T-cell (primary cell): ENCODE data around the gene PRKCI. TPM values are rescaled to one million over a fixed set of nuclear protein-coding genes. Genes with fewer than 3 reads are reported as not detected.

Experiments
- ATAC-seq, 4 experiments: fragments of 200-7000 bp in 3 of 4; fragments of 150-1000 bp in 1 of 4; cut with Tn5 transposase; replicated peaks in 1 of 4; 1 replicate in 3 of 4; 2 replicates in 1 of 4; pipeline ENCODE4 v1.10.0; 2021; ENCODE audit warnings: moderate library complexity in 3 of 4, mild to moderate bottlenecking in 2 of 4, moderate number of reproducible peaks in 1 of 4
- CTCF ChIA-PET, 2 donors: fragments of 300-600 bp; sonication (Branson Sonifier 250); formaldehyde crosslinking; loops; one replicate each; lab custom pipeline; 2022; ENCODE audit warnings: antibody characterized with exemption in 2 of 2; lab: Charles Lee
- POLR2A ChIA-PET, 2 donors: fragments of 300-600 bp; sonication (Branson Sonifier 250); formaldehyde crosslinking; loops; one replicate each; lab custom pipeline; 2022; ENCODE audit warnings: antibody characterized with exemption in 2 of 2; lab: Charles Lee
- DNase-seq, 35 experiments: peaks; one replicate each; pipeline versions ENCODE4 v3.0.0 to v3.0.0-alpha.2; 2013 to 2023
- H3K27ac ChIP-seq: one replicate; pipeline ENCODE4 v1.5.1; 2013; ENCODE audit warnings: low read length
- H3K27me3 ChIP-seq, 2 experiments: replicated peaks in 1 of 2; 1 replicate in 1 of 2; 2 replicates in 1 of 2; pipeline versions ENCODE4 v1.6.1 to v1.7.0; 2013; ENCODE audit warnings: low read length in 1 of 2, mixed read lengths in 1 of 2; ENCODE audit not compliant: control insufficient read depth in 2 of 2, insufficient read depth in 2 of 2; ENCODE audit errors: extremely low read depth in 1 of 2
- H3K36me3 ChIP-seq, 2 donors: 1 replicate in 1 of 2; 2 replicates in 1 of 2; pipeline versions ENCODE4 v1.6.1 to v1.7.0; 2013; ENCODE audit warnings: low read length in 1 of 2; ENCODE audit not compliant: control insufficient read depth in 2 of 2, insufficient read depth in 1 of 2; ENCODE audit errors: extremely low read depth in 1 of 2
- H3K4me1 ChIP-seq, 2 experiments: 1 replicate in 1 of 2; 2 replicates in 1 of 2; pipeline versions ENCODE4 v1.6.1 to v1.7.0; 2013; ENCODE audit warnings: low read length in 2 of 2, mixed read lengths in 1 of 2; ENCODE audit not compliant: insufficient read depth in 2 of 2, control insufficient read depth in 1 of 2; ENCODE audit errors: extremely low read depth in 1 of 2
- H3K4me3 ChIP-seq, 2 donors: 1 replicate in 1 of 2; 2 replicates in 1 of 2; pipeline versions ENCODE4 v1.5.1 to v1.7.0; 2013; ENCODE audit warnings: mild to moderate bottlenecking in 2 of 2, low read length in 1 of 2, moderate library complexity in 1 of 2; ENCODE audit not compliant: control insufficient read depth in 1 of 2; ENCODE audit errors: extremely low read depth in 1 of 2
- H3K9me3 ChIP-seq: 2 replicates; pipeline ENCODE4 v1.7.0; 2013
- H3K27ac Mint-ChIP-seq, 2 donors: one replicate each; pipeline ENCODE4 v1.8.0; 2020 to 2021; ENCODE audit warnings: mild to moderate bottlenecking in 2 of 2, mixed read lengths in 2 of 2
- H3K27me3 Mint-ChIP-seq, 2 donors: one replicate each; pipeline ENCODE4 v1.8.0; 2021 to 2022; ENCODE audit warnings: mixed read lengths in 2 of 2
- H3K36me3 Mint-ChIP-seq: one replicate; pipeline ENCODE4 v1.8.0; 2021; ENCODE audit warnings: mixed read lengths
- H3K4me1 Mint-ChIP-seq, 3 donors: one replicate each; pipeline ENCODE4 v1.8.0; 2020 to 2022; ENCODE audit warnings: mixed read lengths in 3 of 3, mild to moderate bottlenecking in 1 of 3
- H3K4me3 Mint-ChIP-seq, 3 donors: one replicate each; pipeline ENCODE4 v1.8.0; 2020 to 2022; ENCODE audit warnings: mild to moderate bottlenecking in 3 of 3, mixed read lengths in 3 of 3, moderate library complexity in 3 of 3
- H3K9me3 Mint-ChIP-seq, 3 donors: one replicate each; pipeline ENCODE4 v1.8.0; 2020 to 2022; ENCODE audit warnings: mixed read lengths in 3 of 3
- WGBS: methylation state at CpG from one replicate; pipeline ENCODE4 v1.1.5; 2013; ENCODE audit warnings: missing lambda C conversion rate; ENCODE audit not compliant: insufficient coverage; 5-methylcytosine and 5-hydroxymethylcytosine counted together
- total RNA-seq, 35 experiments: library from RNA in 6 of 35; stranded (reverse) in 6 of 35; fragments of 120-200 nt in 1 of 35; gene quantifications; one replicate each; pipeline versions ENCODE4 v1.2.1 to v1.2.4 and lab custom pipeline; 2013 to 2026

PRKCI gene
- total RNA-seq, 5 donors from 2014 or later (not counting 1 experiment from before 2014, with no cell fraction given), result 17.1 to 26.3 (median 23.9) TPM

- H3K36me3 Mint-ChIP-seq, result peaks cover 49% of the 10 kb centered on the region
- peaks cover 0 to 6% of the 10 kb centered on the region in 2 experiments for H3K4me1 ChIP-seq
- ATAC-seq (peak in 2 of 4 experiments; percentile 35 to 64), DNase-seq (peak in 1 of 35 experiments; percentile 28)
- H3K4me1 Mint-ChIP-seq, result peaks cover 22 to 24% (median 23%) of the 10 kb centered on the region in 3 donors
- H3K4me3 ChIP-seq, result peak overlapping the region in 1 of 2 donors; percentile 44
- CTCF ChIA-PET, result no interaction called here
- H3K27ac Mint-ChIP-seq, result peak overlapping the region; percentile 84
- peak overlapping the region; percentile 70 to 81 (median 71) for H3K4me3 Mint-ChIP-seq
- H3K36me3 ChIP-seq, result peaks cover 0 to 15% of the 10 kb centered on the region in 2 donors
- H3K27ac ChIP-seq, result peak overlapping the region; percentile 61
- POLR2A ChIA-PET, result interaction anchor here (0.6 to 0.7 kb wide), 3 partner anchors 21 to 511 kb away, joined by 3 to 5 read pairs (median 4); partner anchors contain the start of gene SKIL (in 1 of the 2)
- H3K9me3 Mint-ChIP-seq, result no peaks in the 10 kb centered on the region
- WGBS, result 90% methylated on average over 2 of the region's 5 CpGs
- no peaks in the 10 kb centered on the region for H3K9me3 ChIP-seq
- no peaks in the 10 kb centered on the region for H3K27me3 Mint-ChIP-seq
- H3K27me3 ChIP-seq, result no peaks in the 10 kb centered on the region
These were observed 55.8 kb downstream of the PRKCI start for GRCh38 chr3:170277833-170278580.

- H3K27ac Mint-ChIP-seq, result peak overlapping the region in 1 of 2 donors; percentile 84
- Histone ChIP-seq H3K27ac (no peak overlapping the region), H3K9me3 (no peaks in the 10 kb centered on the region), H3K36me3 (peaks cover 0 to 11% of the 10 kb centered on the region in 2 donors), H3K4me1 (peaks cover 0 to 6% of the 10 kb centered on the region in 2 experiments), H3K27me3 (no peaks in the 10 kb centered on the region), H3K4me3 (no peak overlapping the region)
- ATAC-seq (no peak), DNase-seq (no peak)
- H3K27me3 Mint-ChIP-seq, result no peaks in the 10 kb centered on the region
- CTCF ChIA-PET, result no interaction called here
- peaks cover 49% of the 10 kb centered on the region for H3K36me3 Mint-ChIP-seq
- POLR2A ChIA-PET, result interaction anchor here in 1 of 2 donors (0.6 to 0.7 kb wide), 2 partner anchors 20 to 511 kb away, joined by 4 to 5 read pairs; no protein-coding TSS in a partner anchor
- no CpG with 5 or more reads among the region's 1 CpG for WGBS
- H3K9me3 Mint-ChIP-seq, result no peaks in the 10 kb centered on the region
- peaks cover 22 to 24% (median 23%) of the 10 kb centered on the region in 3 donors for H3K4me1 Mint-ChIP-seq
- peak overlapping the region in 2 of 3 donors; percentile 70 to 81 for H3K4me3 Mint-ChIP-seq
These were observed 56.4 kb downstream of the PRKCI start for GRCh38 chr3:170278627-170279026.

GRCh38 chr3:170290194-170290593, 68.0 kb downstream of the PRKCI start:
- POLR2A ChIA-PET, result no interaction called here
- no peaks in the 10 kb centered on the region for H3K27me3 ChIP-seq
- H3K4me1 Mint-ChIP-seq, result no peaks in the 10 kb centered on the region
- no peak for DNase-seq
- no peaks in the 10 kb centered on the region for H3K9me3 Mint-ChIP-seq
- peaks cover 0 to 16% of the 10 kb centered on the region in 2 donors for H3K36me3 ChIP-seq
- no peak overlapping the region for H3K4me3 ChIP-seq
- ATAC-seq, result no peak
- no peaks in the 10 kb centered on the region for H3K4me1 ChIP-seq
- H3K9me3 ChIP-seq, result no peaks in the 10 kb centered on the region
- WGBS, result no CpG with 5 or more reads among the region's 2 CpGs
- H3K36me3 Mint-ChIP-seq, result peaks cover 15% of the 10 kb centered on the region
- H3K27me3 Mint-ChIP-seq, result no peaks in the 10 kb centered on the region
- CTCF ChIA-PET, result interaction anchor here in 1 of 2 donors (1.1 kb wide), 1 partner anchor 66 kb away, joined by 4 read pairs; no protein-coding TSS in a partner anchor
- no peak overlapping the region for H3K27ac ChIP-seq
- no peak overlapping the region for H3K4me3 Mint-ChIP-seq
- no peak overlapping the region for H3K27ac Mint-ChIP-seq

DNA sequence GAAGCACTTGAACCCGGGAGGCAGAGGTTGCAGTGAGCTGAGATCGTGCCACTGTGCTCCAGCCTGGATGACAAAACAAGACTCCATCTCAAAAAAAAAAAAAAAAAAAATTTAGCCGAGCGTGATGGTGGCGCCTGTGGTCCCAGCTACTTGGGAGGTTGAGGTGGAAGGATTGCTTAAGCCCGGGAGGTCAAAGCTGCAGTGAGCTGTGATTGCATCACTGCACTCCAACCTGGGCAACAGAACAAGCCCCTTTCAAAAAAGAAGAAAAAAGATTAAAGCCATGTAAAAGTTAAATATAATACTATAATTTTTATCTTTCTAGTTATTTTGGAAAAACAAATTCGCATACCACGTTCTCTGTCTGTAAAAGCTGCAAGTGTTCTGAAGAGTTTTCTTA, 73.4 kb downstream of the PRKCI start:
- Mint-ChIP-seq H3K4me3 (no peak overlapping the region), H3K4me1 (no peaks in the 10 kb centered on the region), H3K9me3 (no peaks in the 10 kb centered on the region), H3K27ac (no peak overlapping the region), H3K36me3 (peaks cover 21% of the 10 kb centered on the region), H3K27me3 (no peaks in the 10 kb centered on the region)
- Histone ChIP-seq H3K4me1 (no peaks in the 10 kb centered on the region), H3K27ac (no peak overlapping the region), H3K9me3 (no peaks in the 10 kb centered on the region), H3K36me3 (peaks cover 0 to 21% of the 10 kb centered on the region in 2 donors), H3K4me3 (no peak overlapping the region), H3K27me3 (no peaks in the 10 kb centered on the region)
- CTCF ChIA-PET, result interaction anchor here in 1 of 2 donors (0.7 kb wide), 1 partner anchor 80 kb away, joined by 5 read pairs; no protein-coding TSS in a partner anchor
- ATAC-seq (no peak), DNase-seq (no peak)
- no CpG with 5 or more reads among the region's 8 CpGs for whole genome bisulfite sequencing
- POLR2A ChIA-PET, result interaction anchor here in 1 of 2 donors (0.6 kb wide), 1 partner anchor 16 kb away, joined by 3 read pairs; no protein-coding TSS in a partner anchor

- Mint-ChIP-seq H3K4me3 (no peak overlapping the region), H3K36me3 (peaks cover 21% of the 10 kb centered on the region), H3K27ac (no peak overlapping the region), H3K27me3 (no peaks in the 10 kb centered on the region), H3K9me3 (no peaks in the 10 kb centered on the region), H3K4me1 (no peaks in the 10 kb centered on the region)
- DNase-seq (no peak), ATAC-seq (no peak)
- Histone ChIP-seq H3K27me3 (no peaks in the 10 kb centered on the region), H3K27ac (no peak overlapping the region), H3K4me1 (no peaks in the 10 kb centered on the region), H3K9me3 (no peaks in the 10 kb centered on the region), H3K4me3 (no peak overlapping the region), H3K36me3 (peaks cover 0 to 20% of the 10 kb centered on the region in 2 donors)
- ChIA-PET CTCF (no interaction called here), POLR2A (no interaction called here)
These were observed 74.5 kb downstream of the PRKCI start for GRCh38 chr3:170296703-170297102.

- DNase-seq (no peak), ATAC-seq (no peak)
- no peaks in the 10 kb centered on the region for H3K4me1 ChIP-seq
- no peak overlapping the region for H3K4me3 Mint-ChIP-seq
- no peaks in the 10 kb centered on the region for H3K27me3 Mint-ChIP-seq
- H3K9me3 Mint-ChIP-seq, result no peaks in the 10 kb centered on the region
- ChIA-PET POLR2A (interaction anchor here in 1 of 2 donors (0.6 kb wide), 1 partner anchor 54 kb away, joined by 3 read pairs; no protein-coding TSS in a partner anchor), CTCF (interaction anchor here in 1 of 2 donors (0.7 kb wide), 1 partner anchor 57 kb away, joined by 3 read pairs; no protein-coding TSS in a partner anchor)
- H3K36me3 Mint-ChIP-seq, result peaks cover 18% of the 10 kb centered on the region
- peaks cover 0 to 9% of the 10 kb centered on the region in 2 donors for H3K36me3 ChIP-seq
- no peaks in the 10 kb centered on the region for H3K27me3 ChIP-seq
- WGBS, result 67% methylated on average over 1 of the region's 3 CpGs
- no peak overlapping the region for H3K4me3 ChIP-seq
- no peaks in the 10 kb centered on the region for H3K9me3 ChIP-seq
- no peak overlapping the region for H3K27ac ChIP-seq
- no peaks in the 10 kb centered on the region for H3K4me1 Mint-ChIP-seq
- H3K27ac Mint-ChIP-seq, result no peak overlapping the region
These were observed 79.2 kb downstream of the PRKCI start for GRCh38 chr3:170301405-170301804.
